ENCODE data around the gene ZNF629. TPM values are rescaled to one million over a fixed set of nuclear protein-coding genes. Genes with fewer than 3 reads are reported as not detected.

Gene ZNF629
- total RNA-seq, 1 experiment from 2014 or later, result 18.4 TPM

DNA sequence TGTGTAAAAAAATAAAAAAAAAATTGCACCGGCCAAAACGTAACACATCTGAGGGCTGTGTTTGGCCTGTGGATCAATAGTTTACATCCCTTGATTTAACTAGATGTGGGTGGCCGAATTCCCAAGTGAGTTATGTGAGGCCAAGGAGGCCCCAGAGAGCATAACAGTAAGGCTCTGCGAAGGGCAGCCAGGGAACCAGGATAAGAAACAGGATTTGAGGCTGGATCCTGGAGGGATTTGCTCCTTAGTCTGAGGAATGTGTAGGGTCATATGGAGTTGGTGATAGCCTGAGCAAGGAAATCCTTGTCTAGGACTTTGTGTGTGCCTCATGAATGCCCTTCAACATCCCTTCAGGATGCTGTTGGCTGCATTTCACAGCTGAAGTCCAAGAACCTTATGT is 36.8 kb downstream of the ZNF629 start (continued):
- no peak for TF ChIP-seq ZFX (IDR thresholded peaks at IDR 0.05)

DNA sequence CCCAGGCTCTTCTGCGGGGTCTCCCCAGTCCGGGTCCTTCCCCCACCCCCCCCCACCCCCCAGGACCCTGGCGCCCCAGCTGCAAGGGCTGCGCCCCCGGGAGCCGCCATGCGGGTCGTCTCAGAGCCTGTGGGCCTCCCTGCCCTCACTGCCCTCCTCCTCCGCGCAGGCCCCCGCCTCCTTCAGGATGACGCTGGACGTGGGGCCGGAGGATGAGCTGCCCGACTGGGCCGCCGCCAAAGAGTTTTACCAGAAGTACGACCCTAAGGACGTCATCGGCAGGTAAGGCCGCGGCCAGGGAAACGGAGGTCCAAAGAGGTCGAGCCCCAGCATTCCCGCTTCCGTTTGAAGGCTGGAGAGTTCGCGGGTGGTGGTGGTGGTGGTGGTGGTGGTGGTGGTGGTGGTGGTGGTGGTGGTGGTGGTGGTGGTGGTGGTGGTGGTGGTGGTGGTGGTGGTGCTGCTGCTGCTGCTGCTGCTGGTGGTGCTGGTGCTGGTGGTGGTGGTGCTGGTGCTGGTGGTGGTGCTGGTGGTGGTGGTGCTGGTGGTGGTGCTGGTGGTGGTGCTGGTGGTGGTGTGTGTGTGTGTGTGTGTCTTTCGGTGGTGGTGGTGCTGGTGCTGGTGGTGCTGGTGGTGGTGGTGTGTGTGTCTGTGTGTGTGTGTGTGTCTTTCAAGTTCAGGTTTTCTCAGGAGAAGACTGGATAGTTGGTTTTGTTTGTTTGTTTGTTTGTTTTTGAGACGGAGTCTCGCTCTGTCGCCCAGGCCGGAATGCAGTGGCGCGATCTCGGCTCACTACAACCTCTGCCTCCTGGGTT is 38.2 kb downstream of the ZNF629 start:
- no peaks in the 10 kb centered on the region for H3K9me2 ChIP-seq (ENCODE audit: insufficient read depth)
- H3K4me1 ChIP-seq (ENCODE audit: control insufficient read depth in 1 of 2, insufficient read depth in 2 of 2, low read length in 2 of 2), result peaks cover 8 to 15% of the 10 kb centered on the region in 2 experiments; a peak in 3 of 4 replicates
- no peaks in the 10 kb centered on the region for H3K9me3 ChIP-seq (ENCODE audit: control insufficient read depth in 1 of 2, insufficient read depth in 1 of 2, low read depth in 1 of 2, low read length in 2 of 2)
- ChIA-PET RAD21 (ENCODE audit: low non-redundant PET in 1 of 2, low total read pairs in 2 of 2, uncharacterized antibody in 2 of 2, unreplicated experiment in 2 of 2) (no interaction called here), POLR2A (interaction anchor here (0.6 to 1.5 kb wide), 4 partner anchors 9 to 1886 kb away, joined by 4 to 7 read pairs (median 6); no protein-coding TSS in a partner anchor), CTCF (interaction anchor here (0.6 to 1.4 kb wide), 4 partner anchors 30 to 680 kb away, joined by 3 to 5 read pairs (median 4); no protein-coding TSS in a partner anchor)
- no peaks in the 10 kb centered on the region for H3K27me3 ChIP-seq (ENCODE audit: insufficient read depth, low read length)
- H4K20me1 ChIP-seq (ENCODE audit: insufficient read depth), result no peaks in the 10 kb centered on the region
- H3K79me2 ChIP-seq (ENCODE audit: insufficient read depth, low read length), result peaks cover 19% of the 10 kb centered on the region
- TF ChIP-seq POLR2A (IDR thresholded peaks at IDR 0.05; ENCODE audit: borderline replicate concordance, extremely low read depth, insufficient read depth, insufficient read length) (no peak), ZFX (IDR thresholded peaks at IDR 0.05) (peak; percentile 41; the same call in 1 of the 2 replicates)
- H3K27ac ChIP-seq (ENCODE audit: low read depth, low read length), result peak overlapping the region; percentile 31; the same call in 1 of the 2 replicates
- DNase-seq (ENCODE audit: low read depth, low spot score) (no peak), ATAC-seq (peak; percentile 69)
- no TSS peak for BruUV-seq (replicated peaks)
- peak overlapping the region; percentile 69 to 75 for H3K4me3 ChIP-seq (replicated peaks in 1 of 2; ENCODE audit: low read depth in 1 of 2, low read length in 2 of 2)
- H3K4me2 ChIP-seq (ENCODE audit: low read length), result peak overlapping the region; percentile 88
- H3K36me3 ChIP-seq (ENCODE audit: control insufficient read depth in 1 of 2, insufficient read depth in 2 of 2, low read length in 2 of 2), result peaks cover 13 to 27% of the 10 kb centered on the region in 2 experiments; a peak in 3 of 4 replicates
- intact Hi-C loops (cut with micrococcal nuclease), result no loop called here
- H3K9ac ChIP-seq (ENCODE audit: low read length), result peak overlapping the region; percentile 83
- H2AFZ ChIP-seq (ENCODE audit: low read depth, low read length, poor library complexity, severe bottlenecking), result no peak overlapping the region

- Histone ChIP-seq H3K9me3 (ENCODE audit: control insufficient read depth in 1 of 2, insufficient read depth in 1 of 2, low read depth in 1 of 2, low read length in 2 of 2) (no peaks in the 10 kb centered on the region), H3K9ac (ENCODE audit: low read length) (peak within 1 kb of the TSS; percentile 83), H3K27ac (ENCODE audit: low read depth, low read length) (peak within 1 kb of the TSS; percentile 69), H3K4me2 (ENCODE audit: low read length) (peak within 1 kb of the TSS; percentile 88), H3K4me1 (ENCODE audit: control insufficient read depth in 1 of 2, insufficient read depth in 2 of 2, low read length in 2 of 2) (peaks cover 8 to 15% of the 10 kb centered on the region in 2 experiments; a peak in 3 of 4 replicates), H2AFZ (ENCODE audit: low read depth, low read length, poor library complexity, severe bottlenecking) (no peak within 1 kb of the TSS), H4K20me1 (ENCODE audit: insufficient read depth) (no peaks in the 10 kb centered on the region), H3K36me3 (ENCODE audit: control insufficient read depth in 1 of 2, insufficient read depth in 2 of 2, low read length in 2 of 2) (peaks cover 13 to 25% of the 10 kb centered on the region in 2 experiments; a peak in 3 of 4 replicates), H3K27me3 (ENCODE audit: insufficient read depth, low read length) (no peaks in the 10 kb centered on the region), H3K79me2 (ENCODE audit: insufficient read depth, low read length) (peaks cover 19% of the 10 kb centered on the region), H3K4me3 (replicated peaks in 1 of 2; ENCODE audit: low read depth in 1 of 2, low read length in 2 of 2) (peak within 1 kb of the TSS; percentile 69 to 75), H3K9me2 (ENCODE audit: insufficient read depth) (no peaks in the 10 kb centered on the region)
- DNase-seq (ENCODE audit: low read depth, low spot score), result peak; percentile 97
- POLR2A ChIA-PET, result interaction anchor here (0.6 to 1.5 kb wide), 6 partner anchors 8 to 1885 kb away, joined by 3 to 7 read pairs (median 6); no protein-coding TSS in a partner anchor
- RAD21 ChIA-PET (ENCODE audit: low non-redundant PET in 1 of 2, low total read pairs in 2 of 2, uncharacterized antibody in 2 of 2, unreplicated experiment in 2 of 2), result no interaction called here
- intact Hi-C loops (cut with micrococcal nuclease), result no loop called here
- no TSS peak for BruUV-seq (replicated peaks)
- ATAC-seq, result peak; percentile 97
- CTCF ChIA-PET, result interaction anchor here (0.6 to 1.4 kb wide), 5 partner anchors 31 to 679 kb away, joined by 3 to 5 read pairs (median 3); partner anchors contain the start of gene DCTPP1
- peak; percentile 85 for TF ChIP-seq SP1 (IDR thresholded peaks at IDR 0.05; ENCODE audit: low read depth)
- TF ChIP-seq, protein P1, sequence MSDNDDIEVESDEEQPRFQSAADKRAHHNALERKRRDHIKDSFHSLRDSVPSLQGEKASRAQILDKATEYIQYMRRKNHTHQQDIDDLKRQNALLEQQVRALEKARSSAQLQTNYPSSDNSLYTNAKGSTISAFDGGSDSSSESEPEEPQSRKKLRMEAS (IDR thresholded peaks at IDR 0.05), result peak; percentile 96
- peak; percentile 90 for TF ChIP-seq POLR2AphosphoS5 (IDR thresholded peaks at IDR 0.05; ENCODE audit: low read depth, low read length)
- no peak for TF ChIP-seq EZH2phosphoT487 (IDR thresholded peaks at IDR 0.05; ENCODE audit: borderline replicate concordance)
- 0 out of 2 replicates have a peak, but pooled peaks have one; percentile 59 for TF ChIP-seq SRF (IDR thresholded peaks at IDR 0.05; ENCODE audit: low read depth)
- no peak for TF ChIP-seq REST (IDR thresholded peaks at IDR 0.05; ENCODE audit: low read depth)
- TF ChIP-seq YY1 (IDR thresholded peaks at IDR 0.05; ENCODE audit: extremely low read depth, insufficient replicate concordance, low read depth, low read length), result no peak
Observed at GRCh38 chr16:30747799-30748633, 39.0 kb downstream of the ZNF629 start, which contains the start of gene PHKG2. TSS of gene PHKG2 (plus strand) at chr16:30748425. CDS start at chr16:30748821, 396 bp downstream.
